OCI-LY1 (cell line): Measurements from ENCODE around the gene ZNF248.

Source experiments
- EZH2 ChIP-seq: fragments of 200-600 bp; sonication (generic), shearing (Covaris generic); IDR thresholded peaks from 2 replicates; pipeline ENCODE4 v1.8.0; 2017; ENCODE audit warnings: borderline replicate concordance, mixed run types, mild to moderate bottlenecking, antibody characterized with exemption, low read length, moderate library complexity, mixed read lengths
- TF ChIP-seq, protein P1 (sequence below): fragments of 200-600 bp; sonication (generic), shearing (Covaris generic); IDR thresholded peaks from 2 replicates; pipeline ENCODE4 v1.5.1; 2017; ENCODE audit warnings: mild to moderate bottlenecking, antibody characterized with exemption, low read length, moderate library complexity, mixed read lengths

GRCh38 chr10:37860494-37861190, 3.2 kb upstream of the ZNF248 start:
- TF ChIP-seq, protein P1, sequence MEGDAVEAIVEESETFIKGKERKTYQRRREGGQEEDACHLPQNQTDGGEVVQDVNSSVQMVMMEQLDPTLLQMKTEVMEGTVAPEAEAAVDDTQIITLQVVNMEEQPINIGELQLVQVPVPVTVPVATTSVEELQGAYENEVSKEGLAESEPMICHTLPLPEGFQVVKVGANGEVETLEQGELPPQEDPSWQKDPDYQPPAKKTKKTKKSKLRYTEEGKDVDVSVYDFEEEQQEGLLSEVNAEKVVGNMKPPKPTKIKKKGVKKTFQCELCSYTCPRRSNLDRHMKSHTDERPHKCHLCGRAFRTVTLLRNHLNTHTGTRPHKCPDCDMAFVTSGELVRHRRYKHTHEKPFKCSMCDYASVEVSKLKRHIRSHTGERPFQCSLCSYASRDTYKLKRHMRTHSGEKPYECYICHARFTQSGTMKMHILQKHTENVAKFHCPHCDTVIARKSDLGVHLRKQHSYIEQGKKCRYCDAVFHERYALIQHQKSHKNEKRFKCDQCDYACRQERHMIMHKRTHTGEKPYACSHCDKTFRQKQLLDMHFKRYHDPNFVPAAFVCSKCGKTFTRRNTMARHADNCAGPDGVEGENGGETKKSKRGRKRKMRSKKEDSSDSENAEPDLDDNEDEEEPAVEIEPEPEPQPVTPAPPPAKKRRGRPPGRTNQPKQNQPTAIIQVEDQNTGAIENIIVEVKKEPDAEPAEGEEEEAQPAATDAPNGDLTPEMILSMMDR, result no peak
- TF ChIP-seq EZH2, result no peak
